Panc1 (cell line): ENCODE results near the gene ADAMTSL3. TPM values are rescaled to one million over a fixed set of nuclear protein-coding genes. Genes with fewer than 3 reads are reported as not detected.

Source experiments
- ATAC-seq: fragments of 200-7000 bp; cut with Tn5 transposase; 2 replicates; pipeline ENCODE4 v1.9.1; 2020; ENCODE audit warnings: mild to moderate bottlenecking, moderate library complexity
- BruUV-seq: library from RNA; stranded (reverse); fragments of 400-500 nt; replicated peaks from 2 replicates; lab custom pipeline; 2021; lab: Mats Ljungman, UMichigan
- CTCF ChIA-PET: fragments of 300-600 bp; sonication (Branson Sonifier 250); formaldehyde crosslinking; loops from one replicate; lab custom pipeline; 2022; ENCODE audit warnings: antibody characterized with exemption; lab: Charles Lee
- POLR2A ChIA-PET: fragments of 300-600 bp; sonication (Branson Sonifier 250); formaldehyde crosslinking; loops from one replicate; lab custom pipeline; 2022; ENCODE audit warnings: antibody characterized with exemption; lab: Charles Lee
- DNase-seq: peaks from one replicate; pipeline ENCODE4 v3.0.0-alpha.2; 2010; ENCODE audit warnings: low read depth, low spot score
- H3K27ac ChIP-seq: 2 replicates; pipeline ENCODE4 v1.5.1; 2011; ENCODE audit warnings: mild to moderate bottlenecking, low read length, inconsistent platforms
- H3K27me3 ChIP-seq: fragments of 200-500 bp; sonication (Bioruptor generic); 2 replicates; pipeline ENCODE4 v1.6.0; 2014; ENCODE audit warnings: low read length, inconsistent platforms; ENCODE audit not compliant: control insufficient read depth, insufficient read depth
- H3K36me3 ChIP-seq: fragments of 200-500 bp; sonication (Bioruptor generic); 2 replicates; pipeline ENCODE4 v1.5.1; 2014; ENCODE audit warnings: inconsistent platforms, mild to moderate bottlenecking, low read length, moderate library complexity; ENCODE audit not compliant: control insufficient read depth, insufficient read depth
- H3K4me1 ChIP-seq: 2 replicates; pipeline ENCODE4 v1.5.1; 2011; ENCODE audit warnings: inconsistent platforms, mild to moderate bottlenecking, low read length, moderate library complexity; ENCODE audit not compliant: control insufficient read depth, insufficient read depth
- H3K4me3 ChIP-seq, 2 experiments: 2 replicates each; pipeline ENCODE4 v1.5.1; 2011 to 2012; ENCODE audit warnings: low read depth in 2 of 2, low read length in 2 of 2, mild to moderate bottlenecking in 2 of 2, inconsistent platforms in 1 of 2, moderate library complexity in 1 of 2
- H3K9me3 ChIP-seq: fragments of 200-500 bp; sonication (Bioruptor generic); 2 replicates; pipeline ENCODE4 v1.5.1; 2014; ENCODE audit warnings: low read depth, mild to moderate bottlenecking, inconsistent platforms, low read length, moderate library complexity; ENCODE audit not compliant: control insufficient read depth, insufficient read depth
- CTCF ChIP-seq: fragments of 450-650 bp; IDR thresholded peaks from 2 replicates; pipeline ENCODE4 v1.5.1; 2017; ENCODE audit warnings: mild to moderate bottlenecking
- POLR2AphosphoS5 ChIP-seq: IDR thresholded peaks from 2 replicates; pipeline ENCODE4 v1.6.1; 2012; ENCODE audit warnings: mild to moderate bottlenecking, low read depth, low read length, moderate library complexity
- REST ChIP-seq, 2 experiments: IDR thresholded peaks; 2 replicates each; pipeline ENCODE4 v1.6.1; 2011 to 2012; ENCODE audit warnings: low read depth in 2 of 2, control low read depth in 1 of 2, low read length in 1 of 2, mild to moderate bottlenecking in 1 of 2, moderate library complexity in 1 of 2; ENCODE audit not compliant: insufficient read depth in 1 of 2
- SIN3A ChIP-seq: IDR thresholded peaks from 2 replicates; pipeline ENCODE4 v1.6.1; 2012; ENCODE audit warnings: low read depth, mild to moderate bottlenecking, low read length, moderate library complexity, borderline replicate concordance; ENCODE audit not compliant: insufficient read depth
- TCF7L2 ChIP-seq: IDR thresholded peaks from 2 replicates; pipeline ENCODE4 v1.6.1; 2011; ENCODE audit warnings: mild to moderate bottlenecking, low read depth, low read length, inconsistent platforms
- in situ Hi-C: cut with HindIII; loops from 2 replicates; pipeline ENCODE4 v1.10.0; 2016; ENCODE audit warnings: low sequenced_read_pairs, low pct_unique_long_range_greater_than_20kb
- intact Hi-C: fragments of 100-400 bp; cut with micrococcal nuclease; formaldehyde crosslinking; loops from one replicate; pipeline ENCODE4 v1.10.0; 2022; ENCODE audit not compliant: unreplicated experiment
- total RNA-seq: library from RNA; stranded (reverse); gene quantifications from one replicate; pipeline ENCODE4 v1.2.1, GENCODE V29; 2021; ENCODE audit not compliant: unreplicated experiment

Gene ADAMTSL3
- total RNA-seq, 1 experiment from 2014 or later: not detected

- ATAC-seq (no peak), DNase-seq (no peak)
- in situ Hi-C loops (no loop called here), intact Hi-C loops (no loop called here)
- H3K27me3 ChIP-seq: no peaks in the 10 kb centered on the region
- no peak overlapping the region for H3K4me3 ChIP-seq
- ChIA-PET CTCF (no interaction called here), POLR2A (no interaction called here)
- H3K27ac ChIP-seq: no peak overlapping the region
- H3K9me3 ChIP-seq: no peaks in the 10 kb centered on the region
- BruUV-seq: no TSS peak
- no peaks in the 10 kb centered on the region for H3K36me3 ChIP-seq
- TF ChIP-seq CTCF (no peak), POLR2AphosphoS5 (no peak), REST (IDR thresholded peaks at IDR 0.05; ENCODE audit: insufficient read depth in 1 of 2, low read depth in 2 of 2, low read length in 1 of 2) (no peak), SIN3A (no peak), TCF7L2 (no peak)
- no peaks in the 10 kb centered on the region for H3K4me1 ChIP-seq
Measured at GRCh38 chr15:83698294-83698693, 44.4 kb downstream of the ADAMTSL3 start.

GRCh38 chr15:83699028-83699427 lies 45.1 kb downstream of the ADAMTSL3 start:
- TF ChIP-seq SIN3A (no peak), REST (IDR thresholded peaks at IDR 0.05; ENCODE audit: insufficient read depth in 1 of 2, low read depth in 2 of 2, low read length in 1 of 2) (no peak), TCF7L2 (no peak), POLR2AphosphoS5 (no peak), CTCF (no peak)
- no TSS peak for BruUV-seq
- Histone ChIP-seq H3K27me3 (no peaks in the 10 kb centered on the region), H3K4me3 (no peak overlapping the region), H3K4me1 (no peaks in the 10 kb centered on the region), H3K9me3 (no peaks in the 10 kb centered on the region), H3K27ac (no peak overlapping the region), H3K36me3 (no peaks in the 10 kb centered on the region)
- in situ Hi-C loops (no loop called here), intact Hi-C loops (no loop called here)
- ChIA-PET POLR2A (no interaction called here), CTCF (no interaction called here)
- DNase-seq: no peak
- ATAC-seq: no peak
